ENCODE data around the gene UHRF1.

The UHRF1 gene

DNA sequence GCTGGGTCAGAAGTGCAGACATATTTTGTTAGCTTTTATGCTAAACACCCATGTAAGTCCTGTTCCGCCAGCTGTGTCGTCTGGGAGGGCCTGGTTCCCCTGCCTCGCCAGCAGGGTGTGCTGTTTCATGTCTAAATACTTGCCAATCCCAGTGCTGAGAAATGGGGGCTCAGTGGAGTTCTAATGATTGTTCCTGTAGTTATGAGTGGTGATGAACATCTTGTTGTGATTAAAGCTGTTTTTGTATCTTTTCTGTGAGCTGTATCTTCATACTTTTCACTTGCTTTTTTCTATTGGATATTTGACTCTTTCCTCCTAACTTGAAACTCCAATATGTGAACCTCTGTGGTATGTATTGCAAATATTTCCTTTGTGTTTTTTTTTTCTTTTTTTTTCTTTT lies 92.3 kb downstream of the UHRF1 start:
- H3K4me3 ChIP-seq (IDR thresholded peaks at IDR 0.05; ENCODE audit: insufficient read depth, low read depth, low read length), result no peak overlapping the region
- H2AFZ ChIP-seq (ENCODE audit: low read depth), result no peak overlapping the region
- no peaks in the 10 kb centered on the region for H3K36me3 ChIP-seq (ENCODE audit: insufficient read depth)
- 0 out of 2 replicates have a peak, but pooled peaks cover 5% of the 10 kb centered on the region for H4K20me1 ChIP-seq (ENCODE audit: insufficient read depth)
- H3K27ac ChIP-seq, result no peak overlapping the region
- no peaks in the 10 kb centered on the region for H3K27me3 ChIP-seq (ENCODE audit: insufficient read depth, low read depth)
- no peak overlapping the region for H3K4me2 ChIP-seq
- no peak overlapping the region for H3K9ac ChIP-seq
- peaks cover 8% of the 10 kb centered on the region; the same call in 1 of the 2 replicates for H3K79me2 ChIP-seq (ENCODE audit: insufficient read depth, low read depth)
- H3K4me1 ChIP-seq (ENCODE audit: low read depth, poor library complexity, severe bottlenecking), result no peaks in the 10 kb centered on the region
- TF ChIP-seq, protein P1, sequence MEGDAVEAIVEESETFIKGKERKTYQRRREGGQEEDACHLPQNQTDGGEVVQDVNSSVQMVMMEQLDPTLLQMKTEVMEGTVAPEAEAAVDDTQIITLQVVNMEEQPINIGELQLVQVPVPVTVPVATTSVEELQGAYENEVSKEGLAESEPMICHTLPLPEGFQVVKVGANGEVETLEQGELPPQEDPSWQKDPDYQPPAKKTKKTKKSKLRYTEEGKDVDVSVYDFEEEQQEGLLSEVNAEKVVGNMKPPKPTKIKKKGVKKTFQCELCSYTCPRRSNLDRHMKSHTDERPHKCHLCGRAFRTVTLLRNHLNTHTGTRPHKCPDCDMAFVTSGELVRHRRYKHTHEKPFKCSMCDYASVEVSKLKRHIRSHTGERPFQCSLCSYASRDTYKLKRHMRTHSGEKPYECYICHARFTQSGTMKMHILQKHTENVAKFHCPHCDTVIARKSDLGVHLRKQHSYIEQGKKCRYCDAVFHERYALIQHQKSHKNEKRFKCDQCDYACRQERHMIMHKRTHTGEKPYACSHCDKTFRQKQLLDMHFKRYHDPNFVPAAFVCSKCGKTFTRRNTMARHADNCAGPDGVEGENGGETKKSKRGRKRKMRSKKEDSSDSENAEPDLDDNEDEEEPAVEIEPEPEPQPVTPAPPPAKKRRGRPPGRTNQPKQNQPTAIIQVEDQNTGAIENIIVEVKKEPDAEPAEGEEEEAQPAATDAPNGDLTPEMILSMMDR (conservative IDR thresholded peaks at IDR 0.05; ENCODE audit: low read depth, low read length), result peak; percentile 72

DNA sequence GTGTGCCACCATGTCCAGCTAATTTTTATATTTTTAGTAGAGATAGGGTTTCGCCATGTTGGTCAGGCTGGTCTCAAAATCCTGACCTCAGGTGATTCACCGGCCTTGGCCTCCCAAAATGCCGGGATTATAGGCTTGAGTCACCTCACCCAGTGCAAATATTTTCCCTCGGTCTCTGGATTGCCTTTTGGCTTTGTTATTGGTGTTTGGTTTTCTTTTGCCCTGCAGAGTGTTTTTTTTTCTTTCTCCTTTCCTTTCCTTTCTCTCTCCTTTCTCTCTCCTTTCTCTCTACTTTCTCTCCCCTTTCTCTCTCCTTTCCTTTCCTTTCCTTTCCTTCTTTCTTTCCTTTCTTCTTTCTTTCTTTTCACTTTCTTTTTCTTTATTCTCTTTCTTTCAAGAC lies 92.8 kb downstream of the UHRF1 start:
- no peaks in the 10 kb centered on the region for H3K36me3 ChIP-seq (ENCODE audit: insufficient read depth)
- no peak overlapping the region for H3K9ac ChIP-seq
- H3K4me1 ChIP-seq (ENCODE audit: low read depth, poor library complexity, severe bottlenecking), result no peaks in the 10 kb centered on the region
- H3K27me3 ChIP-seq (ENCODE audit: insufficient read depth, low read depth), result no peaks in the 10 kb centered on the region
- H4K20me1 ChIP-seq (ENCODE audit: insufficient read depth), result 0 out of 2 replicates have a peak, but pooled peaks cover 5% of the 10 kb centered on the region
- H3K4me3 ChIP-seq (IDR thresholded peaks at IDR 0.05; ENCODE audit: insufficient read depth, low read depth, low read length), result no peak overlapping the region
- H3K79me2 ChIP-seq (ENCODE audit: insufficient read depth, low read depth), result peaks cover 8% of the 10 kb centered on the region; the same call in 1 of the 2 replicates
- TF ChIP-seq, protein P1 (conservative IDR thresholded peaks at IDR 0.05; ENCODE audit: low read depth, low read length), result no peak
- H3K27ac ChIP-seq, result no peak overlapping the region
- no peak overlapping the region for H2AFZ ChIP-seq (ENCODE audit: low read depth)
- H3K4me2 ChIP-seq, result no peak overlapping the region

DNA sequence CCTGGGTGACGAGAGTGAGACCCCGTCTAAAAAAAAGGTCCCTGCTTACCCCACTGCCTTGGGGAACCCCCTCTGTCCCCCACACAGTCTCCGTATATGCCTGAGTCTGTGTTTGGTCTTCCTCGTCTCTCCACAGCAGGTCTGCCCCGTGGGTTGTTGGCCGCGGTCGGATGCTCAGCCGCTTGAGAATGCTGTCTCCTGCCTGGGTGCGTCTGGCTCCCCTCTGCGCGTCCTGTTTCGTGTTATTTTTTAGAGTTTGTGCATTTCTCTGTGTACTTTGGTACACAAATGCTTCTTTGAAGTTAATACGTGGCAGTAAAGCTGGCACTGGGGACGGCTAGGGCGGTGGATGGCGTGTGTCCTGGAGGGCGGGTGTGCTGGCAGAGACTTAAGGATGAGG lies 94.5 kb downstream of the UHRF1 start:
- Histone ChIP-seq H3K36me3 (ENCODE audit: insufficient read depth) (no peaks in the 10 kb centered on the region), H2AFZ (ENCODE audit: low read depth) (no peak overlapping the region), H3K4me1 (ENCODE audit: low read depth, poor library complexity, severe bottlenecking) (no peaks in the 10 kb centered on the region), H3K4me3 (IDR thresholded peaks at IDR 0.05; ENCODE audit: insufficient read depth, low read depth, low read length) (no peak overlapping the region), H3K79me2 (ENCODE audit: insufficient read depth, low read depth) (peaks cover 8% of the 10 kb centered on the region; the same call in 1 of the 2 replicates), H3K4me2 (no peak overlapping the region), H4K20me1 (ENCODE audit: insufficient read depth) (0 out of 2 replicates have a peak, but pooled peaks cover 5% of the 10 kb centered on the region), H3K9ac (no peak overlapping the region), H3K27ac (no peak overlapping the region), H3K27me3 (ENCODE audit: insufficient read depth, low read depth) (no peaks in the 10 kb centered on the region)
- TF ChIP-seq, protein P1 (conservative IDR thresholded peaks at IDR 0.05; ENCODE audit: low read depth, low read length), result no peak

DNA sequence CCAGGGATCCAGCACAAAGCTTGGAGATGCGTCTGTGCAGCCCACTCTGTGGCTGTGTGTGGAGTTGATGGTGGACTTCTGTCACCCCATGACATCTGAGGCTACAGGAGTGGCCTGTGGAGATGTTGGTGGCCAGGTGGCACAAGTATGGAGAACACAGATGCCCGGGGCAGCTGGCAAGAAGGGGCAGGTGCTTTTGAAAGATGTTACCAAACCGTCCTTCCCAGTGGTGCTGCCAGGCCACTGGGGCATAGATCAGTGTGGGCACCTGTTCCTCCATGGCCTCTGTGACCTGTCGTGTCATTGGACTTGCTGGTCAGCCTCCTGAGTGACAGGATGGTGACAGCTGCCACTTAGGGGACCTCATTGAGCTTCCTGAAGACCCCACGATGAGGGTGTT lies 95.8 kb downstream of the UHRF1 start:
- Histone ChIP-seq H3K79me2 (ENCODE audit: insufficient read depth, low read depth) (peaks cover 8% of the 10 kb centered on the region; the same call in 1 of the 2 replicates), H2AFZ (ENCODE audit: low read depth) (no peak overlapping the region), H3K9ac (no peak overlapping the region), H3K27ac (no peak overlapping the region), H3K4me1 (ENCODE audit: low read depth, poor library complexity, severe bottlenecking) (no peaks in the 10 kb centered on the region), H3K36me3 (ENCODE audit: insufficient read depth) (no peaks in the 10 kb centered on the region), H3K4me3 (IDR thresholded peaks at IDR 0.05; ENCODE audit: insufficient read depth, low read depth, low read length) (no peak overlapping the region), H4K20me1 (ENCODE audit: insufficient read depth) (0 out of 2 replicates have a peak, but pooled peaks cover 5% of the 10 kb centered on the region), H3K27me3 (ENCODE audit: insufficient read depth, low read depth) (no peaks in the 10 kb centered on the region), H3K4me2 (no peak overlapping the region)
- TF ChIP-seq, protein P1 (conservative IDR thresholded peaks at IDR 0.05; ENCODE audit: low read depth, low read length), result no peak
